Measurements from ENCODE around the gene GNPTAB.
"Not testable (repeated sequence)": the region's sequence is repeated elsewhere in the genome, so short reads cannot be mapped to it uniquely, and the experiment has no call there.

GNPTAB gene

DNA sequence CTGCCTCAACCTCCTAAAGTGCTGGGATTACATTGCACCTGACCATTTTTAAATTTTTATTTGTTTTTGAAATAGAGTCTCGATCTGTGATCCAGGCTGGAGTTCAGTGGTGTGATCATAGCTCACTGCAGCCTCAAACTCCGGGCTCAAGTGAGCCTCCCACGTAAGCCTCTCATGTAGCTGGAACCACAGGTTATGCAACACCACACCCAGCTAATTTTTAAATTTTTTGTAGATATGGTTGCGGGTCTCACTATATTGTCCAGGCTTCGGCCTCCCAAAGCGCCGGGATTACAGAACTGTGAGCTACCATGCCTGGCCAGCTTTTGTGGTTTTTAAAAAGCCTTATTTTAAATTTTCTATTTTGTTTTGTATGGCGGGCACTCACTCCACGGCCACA lies 44.4 kb upstream of the GNPTAB start:
- POLR2A ChIA-PET: no interaction called here
- DNase-seq (ENCODE audit: extremely low spot score): no peak

DNA sequence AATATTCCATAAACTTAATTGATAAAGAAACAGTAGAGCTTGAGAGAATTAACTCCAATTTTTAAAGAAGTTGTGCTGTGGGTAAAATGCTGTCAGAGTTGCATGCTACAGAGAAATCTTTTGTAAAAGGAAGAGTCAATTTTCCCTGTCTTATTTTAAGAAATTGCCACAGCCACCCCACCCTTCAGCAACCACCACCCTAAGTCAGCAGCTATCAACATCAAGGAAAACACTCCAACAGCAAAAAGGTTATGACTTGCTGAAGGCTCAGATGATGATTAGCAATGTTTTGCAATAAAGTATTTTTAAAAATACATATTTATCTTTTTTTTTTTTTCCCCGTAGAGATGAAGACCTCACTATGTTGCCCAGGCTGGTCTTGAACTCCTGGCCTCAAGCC lies 40.2 kb upstream of the GNPTAB start:
- ChIA-PET CTCF (interaction anchor here (0.7 to 1.5 kb wide), 2 partner anchors 10 to 15 kb away, joined by 3 to 4 read pairs; no protein-coding TSS in a partner anchor), POLR2A (no interaction called here)
- DNase-seq (ENCODE audit: extremely low spot score): no peak
- TF ChIP-seq, protein P1, sequence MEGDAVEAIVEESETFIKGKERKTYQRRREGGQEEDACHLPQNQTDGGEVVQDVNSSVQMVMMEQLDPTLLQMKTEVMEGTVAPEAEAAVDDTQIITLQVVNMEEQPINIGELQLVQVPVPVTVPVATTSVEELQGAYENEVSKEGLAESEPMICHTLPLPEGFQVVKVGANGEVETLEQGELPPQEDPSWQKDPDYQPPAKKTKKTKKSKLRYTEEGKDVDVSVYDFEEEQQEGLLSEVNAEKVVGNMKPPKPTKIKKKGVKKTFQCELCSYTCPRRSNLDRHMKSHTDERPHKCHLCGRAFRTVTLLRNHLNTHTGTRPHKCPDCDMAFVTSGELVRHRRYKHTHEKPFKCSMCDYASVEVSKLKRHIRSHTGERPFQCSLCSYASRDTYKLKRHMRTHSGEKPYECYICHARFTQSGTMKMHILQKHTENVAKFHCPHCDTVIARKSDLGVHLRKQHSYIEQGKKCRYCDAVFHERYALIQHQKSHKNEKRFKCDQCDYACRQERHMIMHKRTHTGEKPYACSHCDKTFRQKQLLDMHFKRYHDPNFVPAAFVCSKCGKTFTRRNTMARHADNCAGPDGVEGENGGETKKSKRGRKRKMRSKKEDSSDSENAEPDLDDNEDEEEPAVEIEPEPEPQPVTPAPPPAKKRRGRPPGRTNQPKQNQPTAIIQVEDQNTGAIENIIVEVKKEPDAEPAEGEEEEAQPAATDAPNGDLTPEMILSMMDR (IDR thresholded peaks at IDR 0.05; ENCODE audit: control extremely low read depth, extremely low read depth, low read depth, missing control alignments): no peak

More for the DNA sequence above, 44.4 kb upstream of the GNPTAB start:
- CTCF ChIA-PET: interaction anchor here (0.9 to 2.1 kb wide), 7 partner anchors 10 to 52 kb away, joined by 3 to 18 read pairs (median 4); partner anchors contain the start of gene GNPTAB
- TF ChIP-seq, protein P1 (IDR thresholded peaks at IDR 0.05; ENCODE audit: control extremely low read depth, extremely low read depth, low read depth, missing control alignments): no peak

DNA sequence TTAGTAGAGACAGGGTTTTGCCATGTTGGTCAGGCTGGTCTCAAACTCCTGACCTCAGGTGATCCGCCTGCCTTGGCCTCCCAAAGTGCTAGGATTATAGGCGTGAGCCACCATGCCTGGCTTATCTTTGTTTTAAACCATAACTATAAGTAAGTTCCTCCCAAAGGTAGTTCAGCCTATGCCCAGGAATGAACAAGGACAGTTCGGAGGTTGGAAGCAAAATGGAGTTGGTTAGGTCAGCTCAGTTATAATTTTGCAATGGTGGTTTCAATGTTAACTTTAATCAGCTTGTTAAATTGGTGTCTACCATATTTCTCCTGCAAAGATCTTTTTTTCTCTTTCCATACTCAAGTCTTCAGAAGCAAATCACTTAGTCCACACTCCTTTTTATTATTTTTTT lies 36.9 kb upstream of the GNPTAB start:
- CTCF ChIA-PET; POLR2A ChIA-PET; DNase-seq (ENCODE audit: extremely low spot score): not testable (repeated sequence)

DNA sequence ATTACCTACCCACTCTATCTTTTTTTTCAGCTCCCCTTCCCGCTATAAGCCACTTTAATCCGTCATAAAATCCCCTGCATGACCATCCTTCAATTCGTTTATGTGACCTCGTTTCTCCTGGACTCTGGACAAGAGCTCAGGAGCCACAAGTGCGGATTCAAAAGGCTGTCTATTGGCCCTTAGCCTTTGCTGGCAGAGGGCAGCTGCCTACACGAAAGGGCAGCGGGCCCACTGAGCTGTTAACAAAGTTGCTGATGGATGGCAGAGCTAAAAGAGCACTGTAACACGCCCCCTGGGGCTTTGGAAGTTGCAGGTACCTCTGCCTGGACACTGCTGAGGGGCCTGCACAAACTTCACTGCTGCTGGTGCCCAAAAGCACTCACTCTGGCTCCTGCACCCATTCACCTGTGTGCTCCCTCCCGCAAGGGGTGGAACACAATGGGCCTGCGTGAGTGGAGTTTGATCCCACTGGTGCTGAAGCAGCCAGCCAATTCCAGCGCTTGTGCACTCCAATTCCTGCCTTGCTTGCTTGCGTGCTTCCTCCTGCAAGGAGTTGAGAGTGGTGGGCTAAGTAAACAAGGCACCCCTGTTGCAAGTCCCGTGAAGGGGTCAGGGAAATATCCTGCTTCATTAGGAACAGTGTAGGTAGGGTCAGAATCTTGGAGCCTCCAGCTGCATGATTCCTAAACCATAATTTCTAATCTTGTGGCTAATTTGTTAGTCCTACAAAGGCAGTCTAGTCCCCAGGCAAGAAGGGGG lies 36.0 kb upstream of the GNPTAB start:
- ChIA-PET CTCF (interaction anchor here (1.4 to 4.3 kb wide), 5 partner anchors 9 to 36 kb away, joined by 3 to 18 read pairs (median 4); partner anchors contain the start of gene GNPTAB), POLR2A (no interaction called here)

DNA sequence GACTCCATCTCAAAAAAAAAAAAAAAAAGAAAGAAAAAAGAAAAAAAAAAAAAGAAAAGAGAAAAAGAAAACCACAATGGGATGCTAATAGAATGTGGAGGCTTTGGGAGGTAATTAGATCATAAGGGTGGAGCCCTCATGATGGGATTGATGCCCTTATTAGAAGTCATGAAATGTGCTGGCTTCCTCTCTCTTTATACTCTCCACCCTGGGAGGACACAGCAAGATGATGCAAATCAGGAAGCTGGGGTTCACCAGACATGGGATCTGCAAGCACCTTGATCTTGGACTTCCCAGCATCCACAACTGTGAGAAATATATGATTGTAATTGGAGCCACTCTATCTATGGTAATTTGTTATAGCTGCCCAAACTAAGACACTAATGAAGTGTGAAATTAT lies 33.2 kb upstream of the GNPTAB start:
- ChIA-PET POLR2A (no interaction called here), CTCF (interaction anchor here (1.0 to 4.3 kb wide), 6 partner anchors 9 to 90 kb away, joined by 3 to 18 read pairs (median 6); no protein-coding TSS in a partner anchor)
- TF ChIP-seq, protein P1 (IDR thresholded peaks at IDR 0.05; ENCODE audit: control extremely low read depth, extremely low read depth, low read depth, missing control alignments): no peak
- no peak for DNase-seq (ENCODE audit: extremely low spot score)

More for the DNA sequence above, 36.0 kb upstream of the GNPTAB start:
- DNase-seq (ENCODE audit: extremely low spot score): no peak
- TF ChIP-seq, protein P1 (IDR thresholded peaks at IDR 0.05; ENCODE audit: control extremely low read depth, extremely low read depth, low read depth, missing control alignments): no peak

DNA sequence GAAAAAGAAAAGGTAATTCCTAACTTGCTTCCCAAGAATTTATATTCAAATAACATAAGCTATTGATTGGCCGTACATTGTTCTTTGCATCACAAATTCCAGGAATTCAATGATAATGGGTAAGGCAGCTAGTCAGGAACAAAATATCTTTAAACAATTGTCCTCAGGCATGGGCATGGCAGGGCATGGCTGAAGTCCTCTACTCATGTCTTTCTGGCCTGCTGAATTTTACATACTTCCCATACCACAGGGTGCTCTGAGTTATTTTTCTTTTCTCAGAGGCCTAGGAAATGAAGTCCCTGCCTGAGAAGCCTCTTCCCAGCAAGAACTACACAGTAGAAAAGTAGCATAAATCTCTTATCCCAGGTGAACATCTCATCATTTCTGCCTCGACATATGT lies 31.5 kb upstream of the GNPTAB start:
- TF ChIP-seq, protein P1 (IDR thresholded peaks at IDR 0.05; ENCODE audit: control extremely low read depth, extremely low read depth, low read depth, missing control alignments): no peak
- CTCF ChIA-PET: no interaction called here
- DNase-seq (ENCODE audit: extremely low spot score): no peak
- POLR2A ChIA-PET: interaction anchor here (0.5 kb wide), 1 partner anchor 44 kb away, joined by 4 read pairs; no protein-coding TSS in a partner anchor

DNA sequence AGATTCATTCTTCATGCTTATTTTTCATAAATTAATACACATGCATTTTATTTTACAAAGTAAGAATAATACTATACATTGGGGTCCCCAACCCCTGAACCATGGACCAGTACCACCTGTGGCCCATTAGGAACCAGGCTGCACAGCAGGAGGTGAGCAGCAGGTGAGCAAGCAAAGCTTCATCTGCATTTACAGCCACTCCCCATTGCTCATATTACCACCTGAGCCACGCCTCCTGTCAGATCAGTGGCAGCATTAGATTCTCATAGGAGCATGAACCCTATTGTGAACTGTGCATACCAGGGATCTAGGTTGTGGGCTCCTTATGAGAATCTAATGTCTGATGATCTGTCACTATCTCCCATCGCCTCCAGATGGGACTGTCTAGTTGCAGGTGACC lies 30.9 kb upstream of the GNPTAB start:
- POLR2A ChIA-PET: interaction anchor here (0.5 kb wide), 1 partner anchor 45 kb away, joined by 4 read pairs; no protein-coding TSS in a partner anchor
- DNase-seq (ENCODE audit: extremely low spot score): not testable (repeated sequence)
- CTCF ChIA-PET: interaction anchor here (1.5 kb wide), 1 partner anchor 12 kb away, joined by 4 read pairs; no protein-coding TSS in a partner anchor
